ENCODE data around the gene GNA14.
"Not testable (repeated sequence)": the region's sequence is repeated elsewhere in the genome, so short reads cannot be mapped to it uniquely, and the experiment has no call there.

Gene GNA14

DNA sequence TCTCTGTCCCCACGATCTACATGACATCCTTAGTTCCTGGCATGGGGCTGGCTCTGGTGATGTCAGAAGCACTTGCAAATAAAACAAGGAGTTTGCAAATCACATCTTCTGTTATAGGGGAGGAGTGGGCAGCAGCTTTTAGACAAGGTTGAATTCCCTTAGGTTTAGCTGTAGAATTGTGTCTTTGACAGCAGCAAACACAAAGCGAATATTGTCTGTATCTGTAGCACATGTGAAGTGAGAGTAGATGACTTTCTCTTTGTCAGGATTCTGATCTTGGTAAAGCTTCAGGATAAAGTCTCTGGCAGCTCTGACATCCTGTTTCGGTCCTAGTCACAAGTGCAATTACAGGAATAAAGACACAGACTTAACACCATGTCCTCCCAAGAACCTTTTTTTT, 224.3 kb downstream of the GNA14 start:
- no peaks in the 10 kb centered on the region for H3K9me3 ChIP-seq (ENCODE audit: control insufficient read depth, insufficient read depth, low read length)
- no peaks in the 10 kb centered on the region for H3K4me1 ChIP-seq (ENCODE audit: control insufficient read depth, insufficient read depth, low read length)
- no peak overlapping the region for H3K4me3 ChIP-seq (ENCODE audit: low read depth, low read length)
- no peak overlapping the region for H3K9ac ChIP-seq (ENCODE audit: low read depth, low read length)
- H3K27ac ChIP-seq (ENCODE audit: low read depth, low read length): no peak overlapping the region
- H3K36me3 ChIP-seq (ENCODE audit: control insufficient read depth, insufficient read depth, low read length): peaks cover 12% of the 10 kb centered on the region; the same call in 1 of the 2 replicates
- H3K27me3 ChIP-seq (ENCODE audit: control insufficient read depth, insufficient read depth, low read length): no peaks in the 10 kb centered on the region

DNA sequence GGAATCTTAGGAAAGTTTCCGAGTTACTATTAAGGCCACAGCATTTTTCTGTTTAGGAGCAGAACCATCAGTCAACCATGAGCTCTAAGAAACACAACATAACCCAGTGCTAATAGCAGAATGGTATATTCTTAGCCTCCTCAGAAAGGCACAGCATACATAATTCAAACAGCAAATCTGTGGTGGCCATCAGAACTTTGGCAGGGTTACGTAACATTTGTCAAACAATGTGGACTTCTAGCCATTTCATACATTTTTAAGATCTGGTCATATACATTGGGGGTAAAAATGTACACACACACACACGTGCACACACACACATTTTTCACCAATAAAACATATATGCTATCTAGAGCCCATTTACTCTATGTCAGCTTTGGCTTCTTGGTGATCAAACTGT, 225.2 kb downstream of the GNA14 start:
- Histone ChIP-seq H3K4me3 (ENCODE audit: low read depth, low read length) (no peak overlapping the region), H3K27ac (ENCODE audit: low read depth, low read length) (no peak overlapping the region), H3K36me3 (ENCODE audit: control insufficient read depth, insufficient read depth, low read length) (peaks cover 17% of the 10 kb centered on the region; the same call in 1 of the 2 replicates), H3K27me3 (ENCODE audit: control insufficient read depth, insufficient read depth, low read length) (no peaks in the 10 kb centered on the region), H3K9ac (ENCODE audit: low read depth, low read length) (no peak overlapping the region), H3K4me1 (ENCODE audit: control insufficient read depth, insufficient read depth, low read length) (no peaks in the 10 kb centered on the region), H3K9me3 (ENCODE audit: control insufficient read depth, insufficient read depth, low read length) (no peaks in the 10 kb centered on the region)

GRCh38 chr9:77421506-77422265, 226.4 kb downstream of the GNA14 start:
- H3K36me3 ChIP-seq (ENCODE audit: control insufficient read depth, insufficient read depth, low read length): peaks cover 17% of the 10 kb centered on the region; the same call in 1 of the 2 replicates
- no peaks in the 10 kb centered on the region for H3K4me1 ChIP-seq (ENCODE audit: control insufficient read depth, insufficient read depth, low read length)
- no peaks in the 10 kb centered on the region for H3K9me3 ChIP-seq (ENCODE audit: control insufficient read depth, insufficient read depth, low read length)
- no peak overlapping the region for H3K9ac ChIP-seq (ENCODE audit: low read depth, low read length)
- H3K27me3 ChIP-seq (ENCODE audit: control insufficient read depth, insufficient read depth, low read length): no peaks in the 10 kb centered on the region
- no peak overlapping the region for H3K27ac ChIP-seq (ENCODE audit: low read depth, low read length)
- H3K4me3 ChIP-seq (ENCODE audit: low read depth, low read length): no peak overlapping the region

DNA sequence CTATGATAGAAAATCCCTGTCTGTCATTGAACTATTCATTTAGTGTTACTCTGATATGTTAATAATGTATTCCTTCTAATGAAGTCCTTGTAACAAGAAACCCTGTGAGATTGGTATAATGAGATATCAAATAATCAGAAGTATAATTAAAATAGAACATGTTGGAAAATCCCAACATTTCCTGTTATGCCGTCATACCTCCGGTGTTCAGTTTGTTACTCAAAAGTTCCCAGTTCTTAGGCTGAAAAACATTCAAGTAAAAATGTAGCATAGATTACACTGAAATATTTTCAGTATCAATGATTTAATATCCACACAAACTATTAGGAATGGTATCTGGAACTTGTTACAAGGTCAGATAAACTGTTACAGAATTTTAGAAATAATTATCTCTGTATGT, 227.5 kb downstream of the GNA14 start:
- no peaks in the 10 kb centered on the region for H3K27me3 ChIP-seq (ENCODE audit: control insufficient read depth, insufficient read depth, low read length)
- H3K4me3 ChIP-seq (ENCODE audit: low read depth, low read length): no peak overlapping the region
- H3K27ac ChIP-seq (ENCODE audit: low read depth, low read length): no peak overlapping the region
- H3K4me1 ChIP-seq (ENCODE audit: control insufficient read depth, insufficient read depth, low read length): no peaks in the 10 kb centered on the region
- peaks cover 17% of the 10 kb centered on the region; the same call in 1 of the 2 replicates for H3K36me3 ChIP-seq (ENCODE audit: control insufficient read depth, insufficient read depth, low read length)
- no peak overlapping the region for H3K9ac ChIP-seq (ENCODE audit: low read depth, low read length)
- H3K9me3 ChIP-seq (ENCODE audit: control insufficient read depth, insufficient read depth, low read length): no peaks in the 10 kb centered on the region

- H3K27ac ChIP-seq (ENCODE audit: low read depth, low read length): no peak overlapping the region
- no peaks in the 10 kb centered on the region for H3K4me1 ChIP-seq (ENCODE audit: control insufficient read depth, insufficient read depth, low read length)
Measured at GRCh38 chr9:77418226-77418625, 229.9 kb downstream of the GNA14 start.

GRCh38 chr9:77417566-77417965, 230.6 kb downstream of the GNA14 start:
- no peaks in the 10 kb centered on the region for H3K9me3 ChIP-seq (ENCODE audit: control insufficient read depth, insufficient read depth, low read length)
- H3K27ac ChIP-seq (ENCODE audit: low read depth, low read length): no peak overlapping the region
- no peaks in the 10 kb centered on the region for H3K27me3 ChIP-seq (ENCODE audit: control insufficient read depth, insufficient read depth, low read length)
- H3K4me1 ChIP-seq (ENCODE audit: control insufficient read depth, insufficient read depth, low read length): no peaks in the 10 kb centered on the region
- no peak overlapping the region for H3K9ac ChIP-seq (ENCODE audit: low read depth, low read length)
- H3K36me3 ChIP-seq (ENCODE audit: control insufficient read depth, insufficient read depth, low read length): peaks cover 13% of the 10 kb centered on the region; the same call in 1 of the 2 replicates
- H3K4me3 ChIP-seq (ENCODE audit: low read depth, low read length): no peak overlapping the region

More at GRCh38 chr9:77418226-77418625, 229.9 kb downstream of the GNA14 start:
- H3K9me3 ChIP-seq (ENCODE audit: control insufficient read depth, insufficient read depth, low read length): no peaks in the 10 kb centered on the region
- H3K36me3 ChIP-seq (ENCODE audit: control insufficient read depth, insufficient read depth, low read length): peaks cover 13% of the 10 kb centered on the region; the same call in 1 of the 2 replicates
- no peak overlapping the region for H3K4me3 ChIP-seq (ENCODE audit: low read depth, low read length)
- H3K27me3 ChIP-seq (ENCODE audit: control insufficient read depth, insufficient read depth, low read length): no peaks in the 10 kb centered on the region
- no peak overlapping the region for H3K9ac ChIP-seq (ENCODE audit: low read depth, low read length)

GRCh38 chr9:77408521-77408920, 239.6 kb downstream of the GNA14 start:
- not testable (repeated sequence) for H3K4me3 ChIP-seq (ENCODE audit: low read depth, low read length); H3K27me3 ChIP-seq (ENCODE audit: control insufficient read depth, insufficient read depth, low read length); H3K9ac ChIP-seq (ENCODE audit: low read depth, low read length); H3K27ac ChIP-seq (ENCODE audit: low read depth, low read length); H3K4me1 ChIP-seq (ENCODE audit: control insufficient read depth, insufficient read depth, low read length)
- H3K36me3 ChIP-seq (ENCODE audit: control insufficient read depth, insufficient read depth, low read length): peaks cover 21% of the 10 kb centered on the region
- peaks cover 22% of the 10 kb centered on the region for H3K9me3 ChIP-seq (ENCODE audit: control insufficient read depth, insufficient read depth, low read length)

DNA sequence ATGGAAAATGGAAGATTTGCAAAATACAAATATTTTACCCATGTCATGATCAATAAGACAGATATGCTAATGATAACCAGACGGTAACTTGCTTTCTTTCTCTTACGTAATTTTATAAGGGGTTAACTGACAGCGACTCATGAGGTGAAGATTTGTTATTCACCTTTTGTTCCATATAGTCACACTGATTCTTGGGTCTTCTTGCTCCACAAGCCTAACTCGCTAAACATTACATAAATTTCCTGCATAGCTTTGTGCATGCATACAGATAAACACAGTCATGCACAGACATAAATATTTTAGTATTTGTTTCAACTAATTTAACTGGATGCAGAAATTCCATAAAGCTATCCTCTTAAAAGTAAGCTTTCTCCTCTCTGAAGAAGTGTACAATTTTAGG, 244.9 kb downstream of the GNA14 start:
- peaks cover 15% of the 10 kb centered on the region for H3K9me3 ChIP-seq (ENCODE audit: control insufficient read depth, insufficient read depth, low read length)
- no peak overlapping the region for H3K4me3 ChIP-seq (ENCODE audit: low read depth, low read length)
- H3K36me3 ChIP-seq (ENCODE audit: control insufficient read depth, insufficient read depth, low read length): peaks cover 17% of the 10 kb centered on the region
- no peaks in the 10 kb centered on the region for H3K4me1 ChIP-seq (ENCODE audit: control insufficient read depth, insufficient read depth, low read length)
- H3K27ac ChIP-seq (ENCODE audit: low read depth, low read length): no peak overlapping the region
- no peaks in the 10 kb centered on the region for H3K27me3 ChIP-seq (ENCODE audit: control insufficient read depth, insufficient read depth, low read length)
- no peak overlapping the region for H3K9ac ChIP-seq (ENCODE audit: low read depth, low read length)

DNA sequence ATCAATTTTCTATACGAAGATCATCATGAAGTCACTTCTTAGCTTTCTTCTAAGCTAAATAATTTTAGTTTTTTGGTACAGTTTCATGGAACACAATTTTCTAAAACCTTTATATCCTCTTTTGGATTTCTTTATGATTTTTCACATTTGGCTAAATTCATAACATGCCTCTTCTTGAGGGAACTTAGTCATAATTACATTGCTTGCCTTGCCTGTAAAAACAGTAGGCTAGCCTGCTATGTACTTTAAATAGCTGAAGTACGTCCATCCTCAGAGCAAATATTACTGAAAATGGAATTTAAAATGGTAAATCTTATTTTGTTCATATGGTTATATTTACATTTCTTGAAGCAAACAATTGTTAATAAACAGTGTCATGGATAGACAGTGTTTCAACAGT, 245.8 kb downstream of the GNA14 start:
- no peak overlapping the region for H3K27ac ChIP-seq (ENCODE audit: low read depth, low read length)

GRCh38 chr9:77399964-77400363, 248.2 kb downstream of the GNA14 start:
- no peaks in the 10 kb centered on the region for H3K4me1 ChIP-seq (ENCODE audit: control insufficient read depth, insufficient read depth, low read length)

More for the DNA sequence above, 245.8 kb downstream of the GNA14 start:
- H3K9me3 ChIP-seq (ENCODE audit: control insufficient read depth, insufficient read depth, low read length): peaks cover 6% of the 10 kb centered on the region; the same call in 1 of the 2 replicates
- H3K4me3 ChIP-seq (ENCODE audit: low read depth, low read length): no peak overlapping the region
- no peak overlapping the region for H3K9ac ChIP-seq (ENCODE audit: low read depth, low read length)
- peaks cover 8% of the 10 kb centered on the region for H3K36me3 ChIP-seq (ENCODE audit: control insufficient read depth, insufficient read depth, low read length)
- H3K4me1 ChIP-seq (ENCODE audit: control insufficient read depth, insufficient read depth, low read length): no peaks in the 10 kb centered on the region
- H3K27me3 ChIP-seq (ENCODE audit: control insufficient read depth, insufficient read depth, low read length): no peaks in the 10 kb centered on the region

GRCh38 chr9:77398581-77398980, 249.5 kb downstream of the GNA14 start:
- H3K4me3 ChIP-seq (ENCODE audit: low read depth, low read length); H3K27me3 ChIP-seq (ENCODE audit: control insufficient read depth, insufficient read depth, low read length); H3K9ac ChIP-seq (ENCODE audit: low read depth, low read length); H3K36me3 ChIP-seq (ENCODE audit: control insufficient read depth, insufficient read depth, low read length); H3K9me3 ChIP-seq (ENCODE audit: control insufficient read depth, insufficient read depth, low read length); H3K4me1 ChIP-seq (ENCODE audit: control insufficient read depth, insufficient read depth, low read length); H3K27ac ChIP-seq (ENCODE audit: low read depth, low read length): not testable (repeated sequence)

More at GRCh38 chr9:77399964-77400363, 248.2 kb downstream of the GNA14 start:
- H3K36me3 ChIP-seq (ENCODE audit: control insufficient read depth, insufficient read depth, low read length): no peaks in the 10 kb centered on the region
- H3K27ac ChIP-seq (ENCODE audit: low read depth, low read length): no peak overlapping the region
- no peaks in the 10 kb centered on the region for H3K9me3 ChIP-seq (ENCODE audit: control insufficient read depth, insufficient read depth, low read length)
- H3K27me3 ChIP-seq (ENCODE audit: control insufficient read depth, insufficient read depth, low read length): no peaks in the 10 kb centered on the region
- no peak overlapping the region for H3K4me3 ChIP-seq (ENCODE audit: low read depth, low read length)
- no peak overlapping the region for H3K9ac ChIP-seq (ENCODE audit: low read depth, low read length)
